RPMI8226 (cell line): ENCODE results near the gene MED4.

Experiments used
- DNase-seq: peaks from one replicate; pipeline ENCODE4 v3.0.0-alpha.2; 2015

The MED4 gene, protein sequence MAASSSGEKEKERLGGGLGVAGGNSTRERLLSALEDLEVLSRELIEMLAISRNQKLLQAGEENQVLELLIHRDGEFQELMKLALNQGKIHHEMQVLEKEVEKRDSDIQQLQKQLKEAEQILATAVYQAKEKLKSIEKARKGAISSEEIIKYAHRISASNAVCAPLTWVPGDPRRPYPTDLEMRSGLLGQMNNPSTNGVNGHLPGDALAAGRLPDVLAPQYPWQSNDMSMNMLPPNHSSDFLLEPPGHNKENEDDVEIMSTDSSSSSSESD

DNA sequence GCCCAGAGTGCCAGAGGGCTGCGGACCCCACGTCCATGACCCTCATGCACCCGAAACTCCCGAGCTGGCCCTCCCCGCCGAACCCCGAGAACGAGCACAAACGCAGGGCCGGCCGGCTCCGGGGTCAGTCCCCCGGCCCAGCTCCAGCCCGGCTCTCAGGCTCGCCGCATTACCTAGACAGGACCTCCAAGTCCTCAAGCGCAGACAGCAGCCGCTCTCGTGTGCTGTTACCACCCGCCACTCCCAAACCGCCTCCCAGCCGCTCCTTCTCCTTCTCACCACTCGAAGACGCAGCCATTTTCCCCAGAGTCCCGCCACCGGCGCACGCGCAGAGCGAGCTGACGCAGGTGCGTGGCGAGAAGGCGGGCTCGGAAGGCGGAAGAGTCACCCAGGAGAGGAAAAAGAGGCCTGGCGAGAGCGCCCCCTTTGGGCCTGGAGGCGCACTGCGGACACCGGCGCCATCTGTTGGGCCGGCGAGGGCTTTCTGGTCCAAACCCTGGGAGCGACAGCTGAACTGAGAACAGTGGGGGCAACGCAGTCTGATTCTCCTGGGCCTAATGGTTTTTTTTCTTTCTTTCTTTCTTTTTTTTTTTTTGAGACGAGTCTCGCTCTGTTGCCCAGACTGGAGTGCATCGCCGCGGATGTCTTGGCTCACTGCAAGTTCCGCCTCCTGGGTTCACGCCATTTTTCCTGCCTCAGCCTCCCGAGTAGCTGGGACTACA lies at the start of gene MED4:
Gene MED4, minus strand, starts transcription at position 324 of the 722 bp plus-strand sequence. Its CDS starts 26 bp downstream, at position 298.
- DNase-seq: peak; percentile 93

DNA sequence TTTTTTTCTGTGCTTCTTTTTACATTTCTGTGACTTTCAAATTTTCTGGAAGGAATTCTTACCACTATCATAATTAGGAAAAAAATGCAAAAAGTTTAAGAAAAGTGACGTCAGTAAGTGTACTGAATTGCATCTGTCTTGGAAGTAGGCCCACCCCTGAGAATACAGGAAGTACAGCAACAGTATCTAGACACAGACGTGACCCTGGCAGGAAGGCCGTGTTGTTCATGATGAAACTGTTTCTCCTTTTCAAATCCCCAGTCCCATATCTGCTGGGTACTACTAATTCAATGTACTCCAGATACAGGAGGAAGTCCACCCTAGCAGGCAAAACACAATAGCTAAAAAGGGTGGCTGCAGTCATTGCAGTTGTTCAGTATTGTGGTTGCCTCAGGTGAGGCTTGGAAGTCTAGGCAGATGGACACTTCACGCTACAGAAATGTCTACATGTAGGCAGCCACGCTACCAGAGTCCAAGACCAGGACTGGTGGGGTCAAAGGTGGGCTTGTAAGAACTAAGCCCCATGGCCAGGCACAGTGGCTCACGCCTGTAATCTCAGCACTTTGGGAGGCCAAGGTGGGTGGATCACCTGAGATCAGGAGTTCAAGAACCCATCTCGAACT lies 49.6 kb upstream of the MED4 start:
- DNase-seq: no peak

DNA sequence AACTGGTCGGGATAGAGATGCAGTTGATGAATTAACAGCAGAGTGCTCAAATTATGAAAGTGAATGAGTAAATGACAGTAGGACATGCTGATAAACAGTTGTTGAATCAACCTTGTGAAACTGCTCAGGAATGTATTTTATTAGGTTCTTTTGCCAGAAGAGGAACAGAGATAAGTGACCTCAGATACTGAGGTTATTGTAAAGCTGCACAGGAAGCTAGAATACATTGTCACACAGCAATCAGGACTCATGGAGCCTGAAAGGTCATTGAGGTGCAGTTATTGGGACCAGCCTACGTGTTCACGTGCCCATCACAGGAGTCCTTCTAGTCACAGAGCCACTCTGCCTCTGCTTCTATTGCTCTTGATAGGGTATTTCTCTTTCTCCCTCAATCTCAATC lies 47.5 kb upstream of the MED4 start:
- DNase-seq: peak; percentile 35

DNA sequence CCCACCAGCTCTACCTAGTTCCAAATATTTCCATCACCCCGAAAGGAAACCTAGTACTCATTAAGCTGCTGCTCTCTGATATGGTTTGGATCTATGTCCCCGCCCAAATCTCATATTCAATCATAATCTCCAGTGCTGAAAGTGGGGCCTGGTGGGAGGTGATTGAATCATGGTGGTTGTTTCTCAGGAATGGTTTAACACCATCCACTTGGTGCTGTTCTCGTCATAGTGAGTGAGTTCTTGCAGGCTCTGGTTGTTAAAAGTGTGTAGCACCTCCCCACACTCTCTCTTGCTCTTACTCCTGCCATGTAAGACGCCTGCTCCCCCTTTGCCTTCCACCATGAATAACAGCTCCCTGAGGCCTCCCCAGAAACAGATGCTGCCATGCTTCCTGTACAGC lies 43.4 kb upstream of the MED4 start:
- no peak for DNase-seq

DNA sequence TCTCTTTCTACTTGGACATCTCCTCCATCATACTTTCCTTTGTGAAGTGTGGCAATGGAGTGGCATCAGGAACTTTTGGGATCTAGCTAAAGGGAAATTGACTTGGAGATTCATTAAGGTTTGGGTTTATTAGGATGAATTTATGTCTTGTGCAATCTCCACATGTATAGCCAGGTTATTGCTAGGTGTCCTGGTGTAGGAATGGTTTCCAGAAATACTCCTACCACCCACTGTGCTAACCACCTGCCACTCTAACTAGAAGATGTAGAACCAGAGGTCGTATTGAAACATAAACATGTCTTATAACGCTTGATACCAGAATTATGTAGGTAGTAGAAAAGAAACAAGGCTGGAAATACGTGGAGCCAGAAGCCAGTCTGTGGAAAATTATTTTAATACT lies 38.1 kb upstream of the MED4 start:
- no peak for DNase-seq

DNA sequence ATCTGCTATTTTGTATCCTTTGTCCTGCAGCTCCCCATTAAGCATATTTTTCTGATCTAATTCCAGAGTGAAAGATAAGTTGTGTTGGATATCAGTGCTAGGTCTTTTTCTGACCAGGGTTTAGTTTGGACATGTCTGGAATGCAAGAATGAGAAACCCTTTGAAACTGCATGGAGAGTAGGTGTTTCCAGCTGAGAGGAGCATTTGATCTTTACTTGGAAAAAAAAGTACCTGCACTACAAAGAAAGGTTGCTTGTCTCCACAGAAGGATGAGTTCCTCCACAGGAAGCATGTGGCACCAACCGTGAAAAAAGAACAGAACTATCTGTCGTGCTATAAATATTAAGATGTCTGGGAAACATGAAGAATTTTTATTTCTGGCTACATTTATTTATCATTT lies 36.6 kb upstream of the MED4 start:
- no peak for DNase-seq

DNA sequence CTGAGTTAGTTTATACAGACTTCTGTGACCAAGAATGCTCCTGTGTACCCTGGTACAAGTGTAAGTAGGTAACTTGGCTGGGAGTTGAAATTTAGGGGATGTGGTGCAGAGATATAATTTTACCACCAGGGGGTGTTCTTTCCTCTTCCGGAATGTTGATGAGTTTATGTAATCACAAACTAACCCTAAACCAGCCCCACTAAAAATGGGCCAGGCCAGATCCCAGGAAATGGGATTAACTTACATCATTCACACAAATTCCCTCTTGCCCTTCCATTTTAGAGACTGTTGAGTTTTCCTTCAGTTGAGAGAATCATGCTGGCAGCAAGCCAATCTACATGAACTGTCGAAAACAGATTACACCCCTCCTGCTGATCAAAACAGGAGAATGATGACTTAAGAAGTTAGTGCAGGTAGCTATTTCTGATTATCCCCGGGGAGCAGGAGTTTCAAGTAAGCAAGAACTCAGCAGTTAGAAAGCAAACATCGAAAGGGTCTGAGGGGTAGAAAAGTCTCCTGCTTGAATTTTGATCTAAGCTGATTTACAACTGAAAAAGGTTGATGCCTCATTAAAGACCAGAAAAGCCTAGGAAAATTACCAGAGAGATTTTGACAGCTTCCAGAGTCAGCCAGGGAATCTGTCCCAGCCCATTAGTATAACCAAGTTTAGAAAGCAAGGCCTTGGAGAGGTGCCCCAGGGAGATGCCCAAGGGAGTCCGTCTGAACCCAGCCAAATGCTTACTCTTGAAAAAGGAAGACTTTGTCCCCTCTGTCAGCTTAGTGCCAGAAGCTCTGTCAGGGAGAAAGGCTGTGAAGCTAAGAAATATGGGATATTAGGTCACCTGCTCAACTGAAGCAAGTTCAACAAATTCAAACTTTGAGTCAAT lies 32.3 kb upstream of the MED4 start:
- peak; percentile 53 for DNase-seq

DNA sequence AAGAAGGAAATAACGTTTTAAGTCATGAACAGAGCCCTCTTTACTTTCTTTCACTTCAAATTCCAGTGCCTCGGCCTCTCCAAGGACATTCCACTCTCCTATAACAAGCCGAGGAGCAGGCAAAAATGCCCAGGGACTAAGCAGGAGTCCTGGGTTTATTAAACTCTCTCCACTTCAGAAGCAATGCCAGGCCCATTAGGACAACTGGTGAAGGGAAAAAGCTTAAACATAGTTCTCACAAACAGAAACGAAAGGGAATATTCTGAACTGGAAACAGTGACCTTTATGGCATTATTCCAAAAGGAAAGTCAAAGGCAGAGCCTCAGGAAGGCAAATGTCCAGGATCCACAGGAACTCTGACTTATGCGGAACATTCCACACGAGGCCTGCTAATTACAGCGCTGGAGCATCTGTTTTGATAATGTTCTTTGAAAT lies 30.9 kb upstream of the MED4 start:
- DNase-seq: no peak

DNA sequence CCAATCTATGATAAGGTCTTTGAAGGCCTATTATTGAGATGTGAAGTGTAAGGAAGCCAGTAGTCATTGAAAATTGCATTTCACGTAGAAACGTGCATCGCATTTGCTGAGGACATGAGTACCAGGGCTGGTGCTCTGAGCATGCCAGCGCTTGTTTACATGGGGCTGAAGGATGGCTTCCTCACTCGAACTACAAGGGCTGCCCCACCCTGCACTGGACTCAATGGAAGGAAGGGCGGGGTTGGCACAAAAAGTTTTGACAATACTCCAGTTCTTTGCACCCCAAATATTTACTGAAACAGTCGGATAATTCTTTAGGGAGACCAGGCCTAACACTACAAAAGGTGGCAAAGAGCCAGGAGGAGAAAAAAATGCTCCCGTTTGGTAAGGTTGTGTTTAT lies 28.9 kb upstream of the MED4 start:
- DNase-seq: no peak

DNA sequence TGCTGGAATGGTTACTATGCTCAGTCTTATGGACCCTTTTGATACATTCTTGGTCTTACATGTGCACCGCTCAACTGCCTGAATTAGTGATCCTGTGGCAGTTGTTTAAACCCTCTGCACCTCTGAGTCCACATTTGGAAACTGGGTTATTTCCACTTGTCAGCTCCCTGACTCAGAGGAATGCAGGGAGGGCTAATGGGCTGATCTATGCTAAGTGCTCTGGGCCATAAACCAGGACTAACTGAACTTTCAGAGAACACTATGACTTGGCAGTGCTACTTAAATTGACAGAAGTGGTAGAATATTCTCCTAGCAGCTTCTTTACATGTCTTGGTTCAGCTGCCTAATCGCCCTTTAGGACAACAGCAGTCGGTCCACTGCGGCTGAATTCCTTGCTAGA lies 26.8 kb upstream of the MED4 start:
- DNase-seq: no peak

DNA sequence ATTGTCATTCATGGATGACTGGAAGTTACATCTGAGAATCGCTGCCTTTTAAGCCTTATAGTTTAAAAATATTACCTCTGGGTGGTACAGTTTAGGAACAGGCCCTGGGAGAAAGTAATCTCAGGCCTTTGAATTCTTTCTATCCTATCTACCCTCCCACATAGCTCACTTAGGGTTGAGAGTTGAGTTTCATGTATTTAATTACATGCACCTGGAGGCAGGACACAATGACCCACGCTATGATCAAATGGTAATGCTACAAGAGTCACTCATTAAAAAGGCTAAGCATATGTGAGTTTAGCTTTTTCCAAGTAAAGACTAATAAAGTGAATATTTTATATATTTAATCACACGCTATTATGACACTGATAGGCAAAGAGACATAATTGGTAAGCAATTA lies 25.3 kb upstream of the MED4 start:
- no peak for DNase-seq

DNA sequence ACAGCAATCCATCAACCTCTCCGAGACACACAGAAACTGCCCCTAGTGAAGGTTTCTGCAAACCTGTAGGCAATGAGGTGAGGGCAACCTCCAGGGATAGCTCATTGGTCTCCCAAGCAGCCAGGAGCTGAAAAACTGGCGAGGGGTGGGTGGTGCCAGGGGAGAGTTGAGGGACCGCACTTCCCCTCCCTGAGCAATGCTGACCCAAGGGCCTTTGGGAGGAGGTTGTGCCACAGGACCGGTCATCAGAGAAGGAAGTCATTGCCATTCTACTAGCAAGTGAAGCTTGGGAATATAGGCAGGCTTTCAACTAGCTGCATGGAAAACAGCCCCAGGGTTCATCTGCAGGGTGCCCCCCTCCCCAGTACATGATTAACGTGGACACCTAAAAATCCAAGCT lies 23.1 kb upstream of the MED4 start:
- no peak for DNase-seq

DNA sequence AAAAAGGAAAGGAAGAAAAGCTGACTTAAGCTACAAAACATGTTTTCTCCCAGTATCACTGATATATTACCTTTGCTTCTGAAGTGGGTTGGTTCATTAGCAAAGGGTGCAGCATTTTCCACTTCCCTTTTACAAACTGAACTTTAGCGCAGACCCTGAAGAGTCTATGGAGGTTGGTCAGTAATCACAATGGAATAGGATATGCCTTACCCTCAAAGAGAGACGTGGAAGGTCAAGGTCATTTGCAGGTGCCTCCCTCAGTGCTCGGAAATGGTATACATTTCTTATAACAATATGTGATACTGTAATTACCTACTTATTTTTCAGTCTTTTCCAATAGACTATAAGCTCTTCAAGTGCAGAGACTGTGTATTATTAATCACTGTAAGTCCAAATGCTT lies 21.9 kb upstream of the MED4 start:
- DNase-seq: no peak

DNA sequence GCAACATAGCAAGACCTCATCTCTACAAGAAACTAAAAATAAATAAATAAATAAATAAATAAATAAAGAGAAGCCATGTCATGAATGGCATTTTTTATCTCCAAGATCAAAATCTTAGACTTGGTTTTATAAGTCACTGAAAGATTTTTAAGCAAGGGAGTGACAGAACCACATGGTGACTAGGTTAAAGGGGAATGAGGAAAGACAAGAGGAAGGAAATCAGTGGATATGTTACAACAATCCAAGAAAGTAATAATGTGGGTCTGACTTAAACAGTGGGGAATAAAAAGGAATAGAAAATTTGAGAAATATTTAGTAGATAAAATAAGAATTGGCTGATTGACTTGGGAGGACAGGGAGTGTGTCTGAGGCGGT lies 18.8 kb upstream of the MED4 start:
- no peak for DNase-seq

DNA sequence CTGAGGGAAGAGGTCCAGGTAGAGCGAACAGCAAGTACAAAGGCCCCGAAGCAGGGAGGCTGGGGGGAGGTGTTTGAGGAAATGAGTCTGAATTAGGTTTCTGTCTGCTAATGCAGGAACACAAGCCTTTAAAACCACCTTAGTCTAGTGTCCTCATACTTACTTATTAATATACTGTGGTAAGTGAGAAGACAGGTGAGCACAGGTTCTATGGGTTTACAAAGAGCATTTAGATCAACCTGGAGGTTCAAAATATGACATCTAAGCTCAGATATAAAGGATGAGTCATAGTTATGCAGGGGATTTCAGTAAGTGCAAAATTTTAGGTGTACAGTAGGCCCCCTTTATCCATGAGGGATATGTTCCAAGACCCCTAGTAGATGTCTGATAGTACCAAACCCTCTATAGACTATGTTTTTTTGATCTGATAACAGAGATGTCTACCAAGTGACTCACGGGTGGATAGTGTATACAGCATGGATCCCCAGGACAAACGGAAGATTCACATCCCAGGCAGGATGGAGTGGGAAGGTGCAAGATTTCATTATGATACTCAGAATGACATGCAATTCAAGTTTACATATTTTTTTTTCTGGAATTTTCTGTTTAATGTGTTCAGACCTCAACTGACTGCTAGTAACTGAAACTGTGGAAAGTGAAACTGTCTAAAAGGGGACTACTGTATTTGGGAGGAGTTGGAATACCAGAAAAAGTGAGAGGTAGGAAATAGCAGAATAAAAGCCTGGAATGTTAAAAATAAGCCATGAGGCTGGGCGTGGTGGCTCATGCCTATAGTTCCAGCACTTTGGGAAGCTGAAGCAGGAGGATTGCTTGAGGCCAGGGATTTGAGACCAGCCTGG lies 18.2 kb upstream of the MED4 start:
- DNase-seq: no peak

DNA sequence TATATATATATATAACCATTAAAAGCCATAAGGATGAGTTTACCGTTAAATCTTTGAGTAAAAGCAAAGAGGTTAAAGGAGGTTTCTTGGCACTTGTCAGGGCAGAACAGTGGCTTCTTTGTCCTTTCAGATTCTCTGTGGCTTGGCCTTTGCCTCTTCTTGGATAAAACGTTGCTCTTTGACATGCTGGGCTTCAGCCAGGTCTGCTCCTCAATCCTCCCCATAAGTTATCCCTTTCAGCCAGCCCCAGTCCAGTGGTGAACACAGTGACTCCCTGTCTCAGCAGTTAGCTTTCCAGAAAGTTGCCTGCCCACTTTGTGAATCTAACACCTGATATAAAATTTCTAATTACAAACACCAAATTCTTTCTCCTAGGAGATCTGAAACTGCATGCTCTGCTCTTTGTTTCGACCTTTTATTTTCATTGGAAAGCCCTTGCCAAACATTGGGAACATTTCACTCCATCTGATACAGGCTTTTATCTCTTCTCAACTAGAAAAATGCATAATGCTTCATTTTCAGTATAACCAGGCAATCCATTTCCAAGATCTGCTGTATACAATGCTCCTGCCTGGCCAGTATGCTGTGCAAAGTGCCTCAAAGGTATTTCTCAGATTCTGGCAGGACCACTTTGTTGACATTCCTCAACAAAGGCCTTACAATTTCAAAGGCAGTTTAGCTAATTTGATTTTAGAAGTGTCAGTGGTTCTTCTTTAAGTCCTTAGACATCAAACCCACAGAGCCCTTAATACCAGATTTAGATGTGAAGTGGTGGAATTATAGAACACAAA lies 16.2 kb upstream of the MED4 start:
- no peak for DNase-seq

DNA sequence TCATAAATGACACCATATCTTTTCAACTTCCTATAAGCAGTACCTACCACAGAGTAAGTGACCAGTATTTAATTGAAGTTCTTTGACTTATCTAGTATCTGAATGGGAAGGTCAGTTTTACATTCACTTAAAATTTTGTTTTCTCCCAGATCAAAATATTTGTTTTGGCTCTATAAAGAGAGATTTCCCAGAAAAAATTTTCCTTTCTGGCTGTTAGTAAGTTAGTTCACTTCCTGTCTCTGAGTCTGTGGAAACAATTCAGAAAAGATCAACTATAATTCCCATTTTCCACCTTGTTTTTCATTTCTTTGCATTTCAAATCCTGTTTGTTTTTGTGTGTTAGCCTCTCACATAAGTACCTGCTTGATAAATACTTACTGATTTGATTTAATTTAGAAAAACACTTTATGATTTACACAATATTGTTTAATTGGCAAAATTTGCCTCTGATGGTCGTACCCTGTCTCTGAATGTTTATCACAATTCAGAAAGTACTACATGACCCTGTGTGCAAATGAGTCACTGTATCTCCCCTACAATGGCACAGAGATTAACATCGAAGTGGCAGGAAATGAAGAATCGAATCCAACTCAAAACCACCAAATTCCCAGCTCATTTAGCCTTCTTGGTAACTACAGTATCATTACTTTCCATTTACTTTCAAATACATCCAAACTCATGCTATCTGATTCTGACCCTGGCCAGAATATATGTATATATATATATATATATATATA lies 15.4 kb upstream of the MED4 start:
- DNase-seq: no peak

DNA sequence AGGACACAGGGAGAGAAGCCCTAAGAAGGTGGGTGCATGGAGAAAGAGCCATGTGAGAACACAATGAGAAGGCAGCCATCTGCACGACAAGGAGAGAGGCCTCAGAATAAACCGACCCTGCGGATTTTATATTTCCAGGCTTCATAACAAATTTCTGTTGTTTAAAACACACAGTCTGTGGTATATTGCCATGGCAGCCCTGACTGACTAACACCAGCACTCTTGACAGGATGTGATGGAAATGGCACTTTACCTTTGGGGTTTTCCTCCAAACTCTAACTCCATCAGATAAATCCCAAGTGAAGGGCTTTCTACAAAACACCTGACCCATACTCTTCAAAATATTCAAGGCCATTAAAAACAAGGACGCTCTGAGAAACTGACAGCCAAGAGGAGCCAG lies 13.2 kb upstream of the MED4 start:
- no peak for DNase-seq

DNA sequence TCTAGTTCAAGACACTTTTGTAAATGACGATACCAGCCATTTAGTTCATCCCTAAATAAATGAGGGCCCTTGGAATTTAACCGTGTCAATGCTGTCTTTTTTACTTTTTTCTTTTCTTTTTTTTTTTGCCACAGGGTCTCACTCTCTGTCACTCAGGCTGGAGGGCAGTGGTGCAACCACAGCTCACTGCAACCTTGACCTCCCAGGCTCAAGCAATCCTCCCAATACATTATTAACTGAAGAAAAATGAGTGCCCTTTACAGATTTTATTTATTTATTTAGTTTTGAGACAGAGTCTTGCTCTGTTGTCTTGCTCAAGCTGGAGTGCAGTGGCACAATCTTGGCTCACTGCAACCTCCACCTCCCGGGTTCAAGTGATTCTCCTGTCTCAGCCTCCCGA lies 2.9 kb upstream of the MED4 start:
- DNase-seq: no peak

DNA sequence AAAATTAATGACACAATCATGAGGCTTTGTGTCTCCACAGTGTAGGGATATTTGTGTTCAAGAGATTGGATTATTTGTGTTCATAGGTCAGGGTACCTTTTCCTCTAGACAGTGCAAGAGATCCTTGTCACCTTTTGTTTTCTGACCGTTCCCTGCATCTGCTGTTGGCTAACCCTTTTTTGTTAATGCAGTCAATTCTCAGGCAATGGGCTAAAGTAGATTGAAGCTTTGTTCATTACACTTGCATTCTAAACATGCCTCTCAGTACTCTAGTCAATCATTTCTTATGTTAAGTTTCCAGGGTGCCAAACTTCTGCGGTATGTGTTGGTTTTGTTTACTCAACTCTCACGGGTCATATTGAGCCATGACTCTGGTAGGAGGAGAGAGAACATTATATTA lies 1.8 kb upstream of the MED4 start:
- DNase-seq: no peak

DNA sequence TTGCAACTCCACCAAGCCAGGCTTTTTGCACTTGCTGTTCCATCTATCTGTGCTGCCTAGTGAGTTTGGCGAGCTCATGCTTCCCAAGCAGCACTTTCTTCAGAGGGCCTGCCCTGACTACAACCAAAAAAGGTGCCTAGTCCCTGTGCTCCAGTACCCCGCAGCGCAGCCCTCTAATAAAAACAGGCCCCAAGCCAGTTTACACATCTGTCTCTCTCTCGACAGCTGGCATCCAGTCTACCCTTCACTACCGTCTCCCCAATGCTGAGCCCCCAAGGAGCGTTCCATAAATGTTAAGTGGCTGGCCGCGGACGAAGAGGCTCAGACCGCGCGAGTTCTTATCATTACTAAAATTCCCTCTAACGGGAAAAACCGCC lies 512 bp downstream of the MED4 start:
- no peak for DNase-seq
